PFSK-1 (cell line): Measurements from ENCODE around the gene SLC25A25.

Experiments used
- FOXP2 ChIP-seq: optimal IDR thresholded peaks from 2 replicates; pipeline ENCODE3; 2011; ENCODE audit warnings: borderline replicate concordance, control low read depth, inconsistent platforms; ENCODE audit not compliant: insufficient read depth; ENCODE audit errors: extremely low read length, extremely low read depth
- POLR2AphosphoS5 ChIP-seq: IDR thresholded peaks from 2 replicates; pipeline ENCODE4 v1.6.1; 2012; ENCODE audit warnings: low read depth, mild to moderate bottlenecking, control low read depth, low read length, moderate library complexity
- REST ChIP-seq, 2 experiments: IDR thresholded peaks; 2 replicates each; pipeline versions ENCODE4 v1.6.1 to v1.8.0; 2011 to 2012; ENCODE audit warnings: low read depth in 2 of 2, low read length in 2 of 2, control low read depth in 1 of 2, inconsistent platforms in 1 of 2, mild to moderate bottlenecking in 1 of 2, moderate library complexity in 1 of 2; ENCODE audit not compliant: insufficient read depth in 1 of 2
- SIN3A ChIP-seq: IDR thresholded peaks from 2 replicates; pipeline ENCODE4 v1.6.1; 2012; ENCODE audit warnings: mild to moderate bottlenecking, low read length, moderate library complexity, borderline replicate concordance; ENCODE audit not compliant: insufficient read depth
- TAF1 ChIP-seq: IDR thresholded peaks from 2 replicates; pipeline ENCODE4 v1.6.1; 2012; ENCODE audit warnings: low read length, control low read depth, borderline replicate concordance; ENCODE audit not compliant: insufficient read depth

DNA sequence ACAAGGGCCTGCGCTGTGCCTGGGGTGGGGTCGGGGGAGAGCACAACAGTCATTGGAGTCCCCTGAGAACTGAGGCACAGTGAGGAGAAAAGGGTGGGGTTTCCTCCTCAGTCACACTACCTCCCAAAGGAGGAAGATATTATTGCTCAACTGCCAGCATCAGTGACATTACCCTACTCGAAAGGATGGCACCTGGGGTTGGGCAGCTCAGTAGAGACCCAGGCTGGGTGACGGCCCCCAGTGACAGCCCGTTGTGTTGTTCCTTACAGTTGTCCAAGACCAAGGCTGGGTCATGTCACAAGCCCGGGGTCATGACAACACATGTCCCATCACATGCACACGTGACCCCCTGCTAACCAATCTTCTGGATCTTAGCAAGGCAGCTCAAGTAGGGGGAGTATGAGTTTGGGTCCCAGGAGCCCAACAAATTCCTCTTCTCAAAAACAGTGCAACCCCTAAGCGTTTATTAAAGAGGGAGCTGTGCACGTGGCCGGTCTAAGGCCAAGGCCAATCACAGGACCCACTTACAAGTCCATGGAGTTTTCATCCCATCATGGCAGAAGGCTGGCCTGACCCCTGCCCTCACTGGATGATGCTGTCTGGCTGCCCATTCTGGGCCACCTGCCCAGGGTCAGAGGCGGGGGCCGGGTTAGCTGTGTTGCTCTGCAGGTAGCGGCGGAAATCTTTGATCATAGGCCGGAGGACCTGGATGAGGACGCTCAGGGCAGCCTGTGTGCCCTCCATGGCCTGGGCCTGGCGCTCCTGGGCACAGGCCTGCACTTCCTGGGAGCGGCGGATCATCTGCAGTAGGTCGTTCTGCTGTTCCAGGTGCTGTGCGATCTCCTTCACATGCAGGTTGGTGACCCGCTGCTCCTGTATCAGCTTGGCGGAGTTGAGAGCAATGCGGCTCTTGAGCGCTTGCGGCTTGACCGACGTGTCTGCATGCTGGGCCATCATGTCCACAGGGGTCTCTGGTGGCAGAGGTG lies 4.9 kb upstream of the SLC25A25 start:
- TF ChIP-seq POLR2AphosphoS5 (no peak), REST (IDR thresholded peaks at IDR 0.05; ENCODE audit: insufficient read depth in 1 of 2, low read depth in 2 of 2, low read length in 2 of 2) (no peak), TAF1 (no peak), SIN3A (no peak), FOXP2 (no peak)
